WTC11 (cell line): ENCODE data around the gene TMEM234. TPM values are rescaled to one million over a fixed set of nuclear protein-coding genes. Genes with fewer than 3 reads are reported as not detected.

ENCODE experiments used
- ATAC-seq: fragments of 200-7000 bp; cut with Tn5 transposase; 2 replicates; pipeline ENCODE4 v1.10.0; 2021; ENCODE audit warnings: mild to moderate bottlenecking, moderate library complexity
- CTCF ChIA-PET: fragments of 300-600 bp; sonication (Branson Sonifier 250); formaldehyde crosslinking; loops from one replicate; lab custom pipeline; 2021; ENCODE audit warnings: antibody characterized with exemption; lab: Charles Lee
- POLR2A ChIA-PET: fragments of 350-600 bp; sonication (Branson Sonifier 250); formaldehyde crosslinking; loops from one replicate; lab custom pipeline; 2021; ENCODE audit warnings: antibody characterized with exemption; lab: Charles Lee
- DNase-seq: peaks from one replicate; pipeline ENCODE4 v3.0.0; 2021; ENCODE audit warnings: low spot score
- H3K27ac Mint-ChIP-seq: 2 replicates; pipeline ENCODE4 v1.8.0; 2021; ENCODE audit warnings: mixed read lengths
- H3K27me3 Mint-ChIP-seq: 2 replicates; pipeline ENCODE4 v1.8.0; 2021; ENCODE audit warnings: low read depth, mild to moderate bottlenecking, moderate library complexity, mixed read lengths
- H3K36me3 Mint-ChIP-seq: 2 replicates; pipeline ENCODE4 v1.8.0; 2021; ENCODE audit warnings: mixed read lengths
- H3K4me1 Mint-ChIP-seq: 2 replicates; pipeline ENCODE4 v1.8.0; 2022; ENCODE audit warnings: mixed read lengths
- H3K4me3 Mint-ChIP-seq: 2 replicates; pipeline ENCODE4 v1.8.0; 2021; ENCODE audit warnings: mild to moderate bottlenecking, moderate library complexity, mixed read lengths
- H3K9me3 Mint-ChIP-seq: 2 replicates; pipeline ENCODE4 v1.8.0; 2021; ENCODE audit warnings: mixed read lengths
- ATF1 ChIP-seq: sonication (generic); formaldehyde crosslinking; IDR thresholded peaks from 2 replicates; pipeline ENCODE4 v1.8.1; 2023; ENCODE audit warnings: mild to moderate bottlenecking, moderate library complexity, missing genetic modification reagents
- ETV6 ChIP-seq: sonication (generic); formaldehyde crosslinking; IDR thresholded peaks from 2 replicates; pipeline ENCODE4 v1.8.1; 2022; ENCODE audit warnings: mild to moderate bottlenecking, missing genetic modification reagents
- IRF1 ChIP-seq: sonication (generic); formaldehyde crosslinking; IDR thresholded peaks from 2 replicates; pipeline ENCODE4 v1.8.0; 2023; ENCODE audit warnings: missing genetic modification reagents
- JAZF1 ChIP-seq: fragments of 250-450 bp; sonication (Bioruptor Pico); IDR thresholded peaks from 2 replicates; pipeline ENCODE4 v1.9.0; 2021; ENCODE audit warnings: moderate library complexity, mild to moderate bottlenecking, inconsistent platforms
- NR2C2 ChIP-seq: sonication (generic); formaldehyde crosslinking; IDR thresholded peaks from 2 replicates; pipeline ENCODE4 v1.8.0; 2022; ENCODE audit warnings: mild to moderate bottlenecking, missing genetic modification reagents
- TEAD1 ChIP-seq: sonication (generic); formaldehyde crosslinking; IDR thresholded peaks from 2 replicates; pipeline ENCODE4 v1.8.0; 2022; ENCODE audit warnings: mild to moderate bottlenecking, missing genetic modification reagents
- ZBTB43 ChIP-seq: sonication (generic); formaldehyde crosslinking; IDR thresholded peaks from 2 replicates; pipeline ENCODE4 v1.8.1; 2023; ENCODE audit warnings: mild to moderate bottlenecking, missing genetic modification reagents
- ZNF219 ChIP-seq: sonication (generic); formaldehyde crosslinking; IDR thresholded peaks from 2 replicates; pipeline ENCODE4 v1.8.0; 2023; ENCODE audit warnings: missing genetic modification reagents, mild to moderate bottlenecking, borderline replicate concordance
- ZNF232 ChIP-seq: sonication (generic); formaldehyde crosslinking; IDR thresholded peaks from 2 replicates; pipeline ENCODE4 v1.8.0; 2022; ENCODE audit warnings: mild to moderate bottlenecking, missing genetic modification reagents
- ZNF263 ChIP-seq: sonication (generic); formaldehyde crosslinking; IDR thresholded peaks from 2 replicates; pipeline ENCODE4 v1.8.1; 2022; ENCODE audit warnings: low read depth, mild to moderate bottlenecking, moderate library complexity, missing genetic modification reagents
- ZNF423 ChIP-seq: fragments of 250-450 bp; sonication (Bioruptor Pico); IDR thresholded peaks from 2 replicates; pipeline ENCODE4 v2.1.2; 2022; ENCODE audit warnings: mild to moderate bottlenecking, moderate library complexity
- total RNA-seq: library from RNA; stranded (reverse); gene quantifications from 3 replicates; pipeline ENCODE4 v1.2.3, GENCODE V29; 2021
- TF ChIP-seq, protein P1 (sequence below): sonication (generic); formaldehyde crosslinking; IDR thresholded peaks from 2 replicates; pipeline ENCODE4 v1.8.1; 2022; ENCODE audit warnings: low read depth, missing genetic modification reagents, borderline replicate concordance
- TF ChIP-seq, protein P2 (sequence below): fragments of 250-450 bp; sonication (Bioruptor Pico); conservative IDR thresholded peaks from 2 replicates; pipeline ENCODE4 v1.9.0; 2021; ENCODE audit warnings: mild to moderate bottlenecking
- TF ChIP-seq, protein P3 (sequence below): sonication (generic); formaldehyde crosslinking; IDR thresholded peaks from 2 replicates; pipeline ENCODE4 v1.8.1; 2022; ENCODE audit warnings: mild to moderate bottlenecking, missing genetic modification reagents, moderate library complexity, borderline replicate concordance
- TF ChIP-seq, protein P4 (sequence below): sonication (generic); formaldehyde crosslinking; IDR thresholded peaks from 2 replicates; pipeline ENCODE4 v1.8.1; 2022; ENCODE audit warnings: low read depth, mild to moderate bottlenecking, moderate library complexity, missing genetic modification reagents, borderline replicate concordance
- TF ChIP-seq, protein P5 (sequence below): fragments of 250-450 bp; sonication (Bioruptor Pico); IDR thresholded peaks from 2 replicates; pipeline ENCODE4 v1.8.0; 2021; ENCODE audit warnings: mild to moderate bottlenecking
- TF ChIP-seq, protein P6 (sequence below): sonication (generic); formaldehyde crosslinking; IDR thresholded peaks from 2 replicates; pipeline ENCODE4 v1.8.1; 2023; ENCODE audit warnings: mild to moderate bottlenecking, moderate library complexity, missing genetic modification reagents
- TF ChIP-seq, protein P7 (sequence below): sonication (generic); formaldehyde crosslinking; IDR thresholded peaks from 2 replicates; pipeline ENCODE4 v1.8.1; 2023; ENCODE audit warnings: mild to moderate bottlenecking, missing genetic modification reagents, moderate library complexity

TMEM234 gene
- total RNA-seq, 1 experiment from 2014 or later: 11.9 TPM

DNA sequence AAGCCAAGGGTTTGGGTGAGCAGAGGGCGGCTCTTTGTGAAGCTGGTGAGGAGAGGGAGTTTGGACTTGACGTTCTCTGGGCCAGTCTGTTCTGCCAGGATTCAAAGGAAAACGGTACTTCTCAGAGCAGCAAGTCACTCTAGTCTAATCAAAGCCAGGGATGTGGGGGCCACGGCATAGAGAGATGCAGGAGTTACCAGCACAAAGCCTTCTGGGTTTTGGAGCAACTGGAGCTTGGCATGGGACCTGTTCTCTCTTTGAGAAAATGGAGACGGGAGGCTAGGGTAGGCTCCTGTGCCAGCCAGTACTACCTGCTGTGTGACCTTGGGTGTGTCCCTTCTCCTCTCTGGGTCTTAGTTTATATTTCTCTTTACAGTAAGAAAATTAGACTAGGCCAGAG is 40.6 kb downstream of the TMEM234 start:
- Mint-ChIP-seq H3K27me3 (no peaks in the 10 kb centered on the region; the same call in 1 of the 2 replicates), H3K9me3 (no peaks in the 10 kb centered on the region), H3K4me3 (peak overlapping the region; percentile 91), H3K4me1 (peaks cover 34% of the 10 kb centered on the region), H3K27ac (peak overlapping the region; percentile 61), H3K36me3 (peaks cover 46% of the 10 kb centered on the region)
- ChIA-PET CTCF (interaction anchor here (3.6 kb wide), 1 partner anchor 34 kb away, joined by 18 read pairs; no protein-coding TSS in a partner anchor), POLR2A (no interaction called here)
- no peak for TF ChIP-seq ZNF232 (CRISPR knock-in tag)
- TF ChIP-seq, protein P1, sequence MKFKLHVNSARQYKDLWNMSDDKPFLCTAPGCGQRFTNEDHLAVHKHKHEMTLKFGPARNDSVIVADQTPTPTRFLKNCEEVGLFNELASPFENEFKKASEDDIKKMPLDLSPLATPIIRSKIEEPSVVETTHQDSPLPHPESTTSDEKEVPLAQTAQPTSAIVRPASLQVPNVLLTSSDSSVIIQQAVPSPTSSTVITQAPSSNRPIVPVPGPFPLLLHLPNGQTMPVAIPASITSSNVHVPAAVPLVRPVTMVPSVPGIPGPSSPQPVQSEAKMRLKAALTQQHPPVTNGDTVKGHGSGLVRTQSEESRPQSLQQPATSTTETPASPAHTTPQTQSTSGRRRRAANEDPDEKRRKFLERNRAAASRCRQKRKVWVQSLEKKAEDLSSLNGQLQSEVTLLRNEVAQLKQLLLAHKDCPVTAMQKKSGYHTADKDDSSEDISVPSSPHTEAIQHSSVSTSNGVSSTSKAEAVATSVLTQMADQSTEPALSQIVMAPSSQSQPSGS: no peak
- TF ChIP-seq, protein P2, sequence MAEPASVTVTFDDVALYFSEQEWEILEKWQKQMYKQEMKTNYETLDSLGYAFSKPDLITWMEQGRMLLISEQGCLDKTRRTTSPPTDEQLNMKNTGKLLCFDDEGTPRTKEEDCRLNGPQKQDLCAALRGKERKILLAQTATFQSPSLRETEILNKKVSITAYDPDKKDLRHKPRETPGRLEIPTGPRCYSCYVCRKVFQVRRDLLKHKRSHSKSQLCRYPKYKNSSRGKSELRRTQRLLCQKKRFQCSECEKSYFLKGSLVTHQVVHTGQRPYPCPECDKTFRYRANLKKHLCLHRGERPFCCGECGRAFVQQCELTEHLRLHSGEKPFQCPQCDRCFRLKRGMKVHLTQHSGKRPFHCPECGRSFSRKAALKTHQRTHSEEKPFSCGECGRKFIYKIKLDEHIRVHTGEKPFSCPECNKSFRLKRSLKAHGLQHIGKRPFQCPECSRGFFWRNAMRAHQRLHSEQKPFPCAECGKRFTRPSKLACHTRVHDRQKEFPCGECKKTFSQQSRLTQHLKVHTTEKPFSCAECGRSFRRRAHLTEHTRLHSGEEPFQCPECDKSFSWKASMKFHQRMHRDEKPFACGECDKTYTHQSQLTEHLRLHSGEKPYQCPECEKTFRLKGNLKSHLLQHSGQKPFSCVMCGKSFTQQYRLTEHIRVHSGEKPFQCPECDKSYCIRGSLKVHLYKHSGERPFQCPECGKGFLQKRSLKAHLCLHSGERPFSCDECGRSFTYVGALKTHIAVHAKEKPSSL: no peak
- TF ChIP-seq ZNF219 (CRISPR knock-in tag): no peak
- DNase-seq: no peak
- ATAC-seq: no peak

DNA sequence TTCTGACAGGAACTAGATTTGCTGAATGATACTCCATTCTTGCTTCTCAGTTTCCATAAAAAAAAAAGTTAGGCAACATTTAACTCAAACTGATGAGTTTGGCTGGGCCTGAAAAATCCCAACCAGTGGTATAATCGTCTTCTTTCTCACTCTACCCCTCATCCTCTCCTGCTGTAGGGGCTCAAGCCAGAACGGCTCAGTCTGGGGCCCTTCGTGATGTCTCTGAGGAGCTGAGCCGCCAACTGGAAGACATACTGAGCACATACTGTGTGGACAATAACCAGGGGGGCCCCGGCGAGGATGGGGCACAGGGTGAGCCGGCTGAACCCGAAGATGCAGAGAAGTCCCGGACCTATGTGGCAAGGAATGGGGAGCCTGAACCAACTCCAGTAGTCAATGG is 41.1 kb downstream of the TMEM234 start:
- Mint-ChIP-seq H3K36me3 (peaks cover 41% of the 10 kb centered on the region), H3K4me3 (peak overlapping the region; percentile 91), H3K4me1 (peaks cover 34% of the 10 kb centered on the region), H3K27ac (peak overlapping the region; percentile 91), H3K9me3 (no peaks in the 10 kb centered on the region), H3K27me3 (no peaks in the 10 kb centered on the region; the same call in 1 of the 2 replicates)
- TF ChIP-seq, protein P3, sequence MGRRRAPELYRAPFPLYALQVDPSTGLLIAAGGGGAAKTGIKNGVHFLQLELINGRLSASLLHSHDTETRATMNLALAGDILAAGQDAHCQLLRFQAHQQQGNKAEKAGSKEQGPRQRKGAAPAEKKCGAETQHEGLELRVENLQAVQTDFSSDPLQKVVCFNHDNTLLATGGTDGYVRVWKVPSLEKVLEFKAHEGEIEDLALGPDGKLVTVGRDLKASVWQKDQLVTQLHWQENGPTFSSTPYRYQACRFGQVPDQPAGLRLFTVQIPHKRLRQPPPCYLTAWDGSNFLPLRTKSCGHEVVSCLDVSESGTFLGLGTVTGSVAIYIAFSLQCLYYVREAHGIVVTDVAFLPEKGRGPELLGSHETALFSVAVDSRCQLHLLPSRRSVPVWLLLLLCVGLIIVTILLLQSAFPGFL (CRISPR knock-in tag): no peak
- TF ChIP-seq ATF1 (no peak), IRF1 (CRISPR knock-in tag) (no peak), ZNF219 (CRISPR knock-in tag) (no peak), JAZF1 (no peak), NR2C2 (CRISPR knock-in tag) (no peak), ZBTB43 (no peak), ZNF263 (no peak), ZNF423 (no peak), TEAD1 (no peak), ETV6 (no peak)
- TF ChIP-seq, protein P4, sequence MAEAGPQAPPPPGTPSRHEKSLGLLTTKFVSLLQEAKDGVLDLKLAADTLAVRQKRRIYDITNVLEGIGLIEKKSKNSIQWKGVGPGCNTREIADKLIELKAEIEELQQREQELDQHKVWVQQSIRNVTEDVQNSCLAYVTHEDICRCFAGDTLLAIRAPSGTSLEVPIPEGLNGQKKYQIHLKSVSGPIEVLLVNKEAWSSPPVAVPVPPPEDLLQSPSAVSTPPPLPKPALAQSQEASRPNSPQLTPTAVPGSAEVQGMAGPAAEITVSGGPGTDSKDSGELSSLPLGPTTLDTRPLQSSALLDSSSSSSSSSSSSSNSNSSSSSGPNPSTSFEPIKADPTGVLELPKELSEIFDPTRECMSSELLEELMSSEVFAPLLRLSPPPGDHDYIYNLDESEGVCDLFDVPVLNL (CRISPR knock-in tag): no peak
- TF ChIP-seq, protein P5, sequence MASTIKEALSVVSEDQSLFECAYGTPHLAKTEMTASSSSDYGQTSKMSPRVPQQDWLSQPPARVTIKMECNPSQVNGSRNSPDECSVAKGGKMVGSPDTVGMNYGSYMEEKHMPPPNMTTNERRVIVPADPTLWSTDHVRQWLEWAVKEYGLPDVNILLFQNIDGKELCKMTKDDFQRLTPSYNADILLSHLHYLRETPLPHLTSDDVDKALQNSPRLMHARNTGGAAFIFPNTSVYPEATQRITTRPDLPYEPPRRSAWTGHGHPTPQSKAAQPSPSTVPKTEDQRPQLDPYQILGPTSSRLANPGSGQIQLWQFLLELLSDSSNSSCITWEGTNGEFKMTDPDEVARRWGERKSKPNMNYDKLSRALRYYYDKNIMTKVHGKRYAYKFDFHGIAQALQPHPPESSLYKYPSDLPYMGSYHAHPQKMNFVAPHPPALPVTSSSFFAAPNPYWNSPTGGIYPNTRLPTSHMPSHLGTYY: no peak
- TF ChIP-seq, protein P6, sequence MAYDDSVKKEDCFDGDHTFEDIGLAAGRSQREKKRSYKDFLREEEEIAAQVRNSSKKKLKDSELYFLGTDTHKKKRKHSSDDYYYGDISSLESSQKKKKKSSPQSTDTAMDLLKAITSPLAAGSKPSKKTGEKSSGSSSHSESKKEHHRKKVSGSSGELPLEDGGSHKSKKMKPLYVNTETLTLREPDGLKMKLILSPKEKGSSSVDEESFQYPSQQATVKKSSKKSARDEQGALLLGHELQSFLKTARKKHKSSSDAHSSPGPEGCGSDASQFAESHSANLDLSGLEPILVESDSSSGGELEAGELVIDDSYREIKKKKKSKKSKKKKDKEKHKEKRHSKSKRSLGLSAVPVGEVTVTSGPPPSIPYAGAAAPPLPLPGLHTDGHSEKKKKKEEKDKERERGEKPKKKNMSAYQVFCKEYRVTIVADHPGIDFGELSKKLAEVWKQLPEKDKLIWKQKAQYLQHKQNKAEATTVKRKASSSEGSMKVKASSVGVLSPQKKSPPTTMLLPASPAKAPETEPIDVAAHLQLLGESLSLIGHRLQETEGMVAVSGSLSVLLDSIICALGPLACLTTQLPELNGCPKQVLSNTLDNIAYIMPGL: no peak; the same call in 1 of the 2 replicates
- TF ChIP-seq, protein P7, sequence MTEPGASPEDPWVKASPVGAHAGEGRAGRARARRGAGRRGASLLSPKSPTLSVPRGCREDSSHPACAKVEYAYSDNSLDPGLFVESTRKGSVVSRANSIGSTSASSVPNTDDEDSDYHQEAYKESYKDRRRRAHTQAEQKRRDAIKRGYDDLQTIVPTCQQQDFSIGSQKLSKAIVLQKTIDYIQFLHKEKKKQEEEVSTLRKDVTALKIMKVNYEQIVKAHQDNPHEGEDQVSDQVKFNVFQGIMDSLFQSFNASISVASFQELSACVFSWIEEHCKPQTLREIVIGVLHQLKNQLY (CRISPR knock-in tag): no peak
- no peak for ATAC-seq
- POLR2A ChIA-PET: interaction anchor here (0.6 kb wide), 1 partner anchor 17 kb away, joined by 5 read pairs; no protein-coding TSS in a partner anchor
- CTCF ChIA-PET: interaction anchor here (2.5 to 3.6 kb wide), 2 partner anchors 34 to 108 kb away, joined by 18 to 21 read pairs; partner anchors contain the start of gene TMEM39B
- no peak for DNase-seq
